RKO (cell line): ENCODE results near the gene DNAAF5.
"Not testable (repeated sequence)": the region's sequence is repeated elsewhere in the genome, so short reads cannot be mapped to it uniquely, and the experiment has no call there.

Source experiments
- DNase-seq: peaks from one replicate; pipeline ENCODE4 v3.0.0-alpha.2; 2016; ENCODE audit warnings: low spot score

DNAAF5 gene

DNA sequence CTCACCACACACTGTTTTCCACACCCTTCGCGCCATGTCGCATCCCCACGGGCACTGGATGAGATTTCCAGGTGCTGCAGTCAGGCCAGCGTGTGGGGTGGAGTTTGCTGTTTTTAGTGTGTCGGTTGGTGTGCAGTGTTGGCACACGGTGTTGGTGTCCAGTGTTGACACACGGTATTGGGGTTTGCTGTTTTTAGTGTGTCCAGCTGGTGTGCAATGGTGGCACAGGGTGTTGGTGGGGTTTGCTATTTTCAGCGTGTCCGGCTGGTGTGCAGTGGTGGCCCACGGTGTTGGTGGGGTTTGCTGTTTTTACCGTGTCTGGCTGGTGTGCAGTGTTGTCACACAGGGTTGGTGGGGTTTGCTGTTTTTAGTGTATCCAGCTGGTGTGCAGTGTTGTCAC, 20.7 kb downstream of the DNAAF5 start:
- no peak for DNase-seq

DNA sequence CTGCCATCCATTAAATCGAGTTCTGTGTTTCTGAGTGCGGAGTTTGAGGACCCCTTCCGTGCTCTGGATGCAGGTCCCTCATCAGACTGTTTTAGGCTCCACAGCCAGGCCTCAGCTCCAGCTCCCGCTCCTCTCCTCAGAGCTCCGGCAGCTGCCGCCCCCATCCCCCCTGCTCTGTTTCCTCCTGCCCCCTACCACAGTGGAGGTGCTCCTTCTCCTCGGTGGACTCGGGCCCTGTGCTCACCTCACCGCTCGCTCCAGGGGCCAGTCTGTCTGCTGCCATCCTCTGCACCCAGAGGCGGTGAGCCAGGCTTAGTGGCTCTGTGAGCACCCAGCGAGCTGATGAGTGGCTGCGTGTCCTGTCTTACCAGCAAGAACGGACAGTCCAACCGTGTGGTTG, 21.9 kb downstream of the DNAAF5 start:
- no peak for DNase-seq

DNA sequence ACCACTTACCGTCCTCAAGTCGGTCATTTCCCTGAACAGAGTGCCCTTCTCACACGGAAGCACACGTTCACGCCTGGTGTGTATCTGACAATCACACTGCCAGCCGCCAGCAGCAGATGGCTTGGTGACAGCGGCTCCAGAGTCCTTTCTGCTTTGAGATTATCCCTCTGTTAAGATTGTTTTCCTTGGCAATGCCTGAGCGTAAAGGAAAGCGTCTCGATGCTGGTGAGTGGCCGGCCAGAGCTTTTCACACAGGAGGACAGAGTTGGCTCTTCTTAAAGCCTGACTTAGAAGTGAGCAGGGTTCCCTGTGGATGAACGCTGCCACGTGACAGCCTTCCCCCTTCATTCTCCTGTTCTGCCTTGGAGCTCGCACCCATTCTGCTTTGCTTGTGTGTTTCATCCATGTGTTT, 22.6 kb downstream of the DNAAF5 start:
- DNase-seq: no peak

DNA sequence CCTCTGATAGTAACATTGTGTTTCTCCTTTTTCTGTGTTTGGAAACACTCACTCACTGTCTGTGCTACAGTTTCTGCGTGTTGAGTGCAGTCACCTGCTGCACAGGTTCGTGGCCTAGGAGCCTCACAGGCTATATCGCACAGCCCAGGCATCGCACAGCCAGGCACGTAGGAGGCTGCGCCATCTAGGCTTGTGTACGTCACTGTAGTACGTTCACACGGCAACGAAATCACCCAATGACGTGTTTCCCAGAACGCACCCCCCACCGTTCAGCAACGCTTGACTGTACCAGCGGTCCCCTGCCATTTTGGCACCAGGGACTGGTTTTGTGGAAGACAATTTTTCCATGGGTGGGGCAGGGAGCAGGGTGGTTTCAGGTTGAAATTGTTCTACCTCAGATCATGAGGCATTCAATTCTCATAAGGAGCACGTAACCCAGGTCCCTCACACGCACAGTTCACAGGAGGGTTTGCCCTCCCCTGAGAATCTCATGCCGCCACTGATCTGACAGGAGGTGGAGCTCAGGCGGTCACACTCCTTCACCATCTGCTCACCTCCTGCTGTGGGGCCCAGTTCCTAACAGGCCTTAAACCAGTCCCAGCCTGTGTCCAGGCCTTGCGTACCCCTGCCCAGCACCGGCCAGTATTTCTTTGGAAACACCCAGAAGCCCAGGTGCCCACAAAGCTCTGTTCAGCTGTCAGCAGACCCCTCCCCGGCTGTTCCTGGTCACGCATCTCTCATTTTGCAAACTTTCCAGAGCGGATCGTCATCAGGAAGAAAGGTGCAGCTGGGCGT, 23.8 kb downstream of the DNAAF5 start:
- DNase-seq: no peak

DNA sequence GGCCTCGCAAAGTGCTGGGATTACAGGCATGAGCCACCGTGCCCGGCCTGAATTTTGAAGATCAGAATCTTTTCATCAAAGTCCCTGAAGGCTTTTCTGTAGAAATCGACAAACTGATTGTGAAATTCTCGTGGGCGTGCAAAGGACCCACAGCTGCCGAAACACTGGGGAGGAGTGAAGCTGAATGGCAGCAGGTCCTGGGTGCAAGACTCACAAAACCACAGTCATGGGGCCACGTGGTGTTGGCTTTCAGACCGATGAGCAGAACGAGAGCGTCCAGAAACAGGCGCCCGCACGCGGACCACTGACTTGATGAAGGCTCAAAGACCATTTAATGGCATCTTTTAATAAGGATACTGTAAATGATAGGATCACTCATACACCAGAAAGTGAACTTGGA, 25.3 kb downstream of the DNAAF5 start:
- no peak for DNase-seq

DNA sequence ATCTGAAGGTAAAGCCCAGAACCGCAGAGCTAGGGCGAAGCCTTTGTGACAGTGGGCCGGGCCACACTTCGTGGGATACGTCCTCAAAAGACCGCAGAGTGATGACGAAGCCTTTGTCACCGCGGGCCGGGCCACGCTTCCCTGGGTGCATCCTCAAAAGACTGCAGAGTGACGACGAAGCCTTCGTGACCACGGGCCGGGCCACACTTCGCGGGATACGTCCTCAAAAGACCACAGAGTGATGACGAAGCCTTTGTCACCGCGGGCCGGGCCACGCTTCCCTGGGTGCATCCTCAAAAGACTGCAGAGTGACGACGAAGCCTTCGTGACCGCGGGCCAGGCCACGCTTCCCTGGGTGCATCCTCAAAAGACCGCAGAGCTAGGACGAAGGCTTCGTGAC, 25.8 kb downstream of the DNAAF5 start:
- not testable (repeated sequence) for DNase-seq

DNA sequence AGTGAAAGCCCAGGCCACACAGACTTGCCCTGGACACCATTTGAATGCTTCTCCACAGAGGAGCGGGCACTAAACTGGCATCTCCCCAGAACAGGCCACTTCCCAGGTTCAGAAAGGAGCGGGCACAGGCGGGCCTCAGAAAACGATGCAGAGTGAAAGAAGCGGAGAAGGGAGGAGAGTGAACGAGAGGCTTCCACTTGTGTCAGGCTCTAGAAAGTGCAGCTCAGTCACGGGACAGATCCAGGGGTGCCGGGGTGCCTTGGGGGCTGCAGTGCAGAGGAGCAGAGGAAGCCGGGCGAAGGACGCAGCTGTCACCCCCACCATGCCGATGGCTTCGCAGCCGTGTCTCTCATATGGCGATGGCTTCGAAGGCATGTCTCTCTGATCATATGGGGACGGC, 26.7 kb downstream of the DNAAF5 start:
- no peak for DNase-seq

DNA sequence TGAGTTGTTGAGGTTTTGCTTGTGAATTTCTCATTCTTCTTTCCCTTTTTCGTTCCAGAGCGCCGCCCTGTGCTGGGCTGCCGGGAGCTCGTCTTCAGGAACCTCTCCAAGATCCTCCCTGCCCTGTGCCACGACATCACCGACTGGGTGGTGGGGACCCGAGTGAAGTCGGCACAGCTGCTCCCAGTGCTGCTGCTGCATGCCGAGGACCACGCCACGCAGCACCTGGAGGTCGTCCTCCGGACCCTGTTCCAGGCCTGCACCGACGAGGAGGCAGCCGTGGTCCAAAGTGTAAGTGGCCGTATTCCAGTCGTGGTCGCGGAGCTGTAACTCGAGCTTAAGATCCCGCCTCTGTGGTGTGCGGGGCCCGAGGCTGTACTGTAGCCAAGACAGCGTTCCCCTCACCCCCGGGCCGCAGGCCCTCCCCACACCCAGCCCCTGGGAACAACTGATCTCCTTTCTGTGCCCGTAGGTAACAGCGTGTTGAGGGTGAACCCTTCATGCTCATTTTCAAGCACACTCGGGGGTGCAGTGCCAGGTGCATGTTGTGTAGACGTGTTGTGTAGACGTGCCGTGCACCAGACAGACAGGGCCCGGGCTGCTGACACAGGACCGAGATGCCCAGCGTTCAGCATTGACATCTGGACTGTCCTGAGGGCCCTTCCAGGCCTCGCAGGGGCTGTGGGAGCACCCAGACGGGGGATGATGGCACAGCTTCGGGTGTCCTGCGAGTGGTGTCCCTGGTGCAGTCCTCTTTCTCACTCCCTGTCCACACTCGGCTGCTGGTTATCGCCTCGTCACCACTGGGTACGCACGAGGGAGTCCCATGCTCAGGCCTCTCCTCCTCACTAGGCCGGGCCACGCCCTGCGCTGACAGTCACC, 28.3 kb downstream of the DNAAF5 start:
- DNase-seq: no peak

DNA sequence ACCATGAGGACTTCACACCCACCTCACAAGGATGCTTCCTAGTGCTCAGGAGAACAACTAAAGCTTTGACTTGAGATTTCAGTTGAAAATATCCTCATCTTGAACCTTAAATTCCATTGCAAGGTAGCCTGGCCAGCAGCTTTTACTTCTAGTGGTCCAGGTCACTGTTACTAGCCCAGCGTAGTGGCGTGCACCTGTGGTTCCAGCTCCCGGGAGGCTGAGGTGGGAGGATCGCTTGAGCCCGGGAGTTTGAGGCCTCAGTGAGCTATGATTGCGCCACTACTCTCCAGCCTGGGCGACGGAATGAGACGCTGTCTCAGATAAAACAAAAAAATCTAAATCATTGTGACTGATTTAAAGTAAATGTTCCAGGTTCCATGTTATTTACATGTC, 28.9 kb downstream of the DNAAF5 start:
- DNase-seq: no peak

DNA sequence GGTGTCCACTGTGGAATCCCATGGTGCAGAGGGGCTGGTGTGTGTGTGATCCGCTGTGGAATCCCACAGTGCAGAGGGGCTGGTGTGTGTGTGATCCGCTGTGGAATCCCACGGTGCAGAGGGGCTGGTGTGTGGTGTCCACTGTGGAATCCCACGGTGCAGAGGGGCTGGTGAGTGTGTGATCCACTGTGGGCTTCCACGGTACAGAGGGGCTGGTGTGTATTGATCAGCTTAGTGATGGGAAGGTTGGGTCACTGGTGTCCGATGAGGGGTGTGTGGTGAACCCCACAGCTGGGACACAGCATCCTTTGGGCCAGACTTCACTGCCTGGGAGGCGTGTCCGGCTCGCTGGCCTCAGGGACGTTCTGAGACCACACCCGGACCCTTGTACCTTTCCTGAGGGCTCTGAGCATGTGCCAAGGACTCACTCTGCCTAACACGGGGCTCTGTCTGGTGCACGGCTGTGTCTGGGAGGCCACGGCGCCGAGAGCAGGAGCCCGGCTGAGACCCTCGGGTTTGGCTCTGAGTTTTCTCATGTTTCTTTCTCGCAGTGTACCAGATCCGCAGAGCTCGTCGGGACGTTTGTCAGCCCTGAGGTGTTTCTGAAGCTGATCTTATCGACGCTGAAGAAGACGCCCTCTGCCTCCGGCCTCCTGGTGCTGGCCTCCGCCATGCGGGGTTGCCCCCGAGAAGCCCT, 29.9 kb downstream of the DNAAF5 start:
- DNase-seq: no peak

DNA sequence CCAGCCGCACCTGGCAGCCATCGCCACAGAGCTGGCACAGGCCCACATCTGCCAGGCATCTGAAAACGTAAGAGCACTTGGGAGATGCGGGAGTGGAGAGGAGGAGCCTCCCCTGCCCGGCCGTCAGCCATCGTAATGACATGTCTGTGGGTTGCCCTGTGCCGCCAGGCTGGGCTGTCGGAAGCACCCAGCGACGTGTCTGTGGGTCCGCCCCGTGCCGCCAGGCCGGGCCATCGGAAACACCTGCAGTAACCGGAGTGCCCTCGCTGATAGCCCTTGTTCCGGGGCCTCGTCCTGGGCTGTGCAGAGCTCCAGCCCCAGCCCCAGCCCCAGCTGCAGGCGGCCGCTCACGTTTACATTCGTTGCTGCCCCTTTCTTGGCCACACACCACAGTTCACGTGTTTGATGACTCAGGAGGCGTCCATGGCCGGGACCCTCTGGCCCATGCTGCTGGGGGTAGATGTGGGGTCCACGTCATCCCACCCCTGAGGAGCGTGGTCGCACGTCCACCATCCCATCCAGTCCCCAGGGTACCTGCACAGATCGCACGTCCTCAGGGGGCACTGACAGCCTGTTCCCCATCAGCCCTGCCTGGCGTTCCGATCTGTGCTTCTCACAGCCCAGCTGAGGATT, 30.5 kb downstream of the DNAAF5 start:
- no peak for DNase-seq

DNA sequence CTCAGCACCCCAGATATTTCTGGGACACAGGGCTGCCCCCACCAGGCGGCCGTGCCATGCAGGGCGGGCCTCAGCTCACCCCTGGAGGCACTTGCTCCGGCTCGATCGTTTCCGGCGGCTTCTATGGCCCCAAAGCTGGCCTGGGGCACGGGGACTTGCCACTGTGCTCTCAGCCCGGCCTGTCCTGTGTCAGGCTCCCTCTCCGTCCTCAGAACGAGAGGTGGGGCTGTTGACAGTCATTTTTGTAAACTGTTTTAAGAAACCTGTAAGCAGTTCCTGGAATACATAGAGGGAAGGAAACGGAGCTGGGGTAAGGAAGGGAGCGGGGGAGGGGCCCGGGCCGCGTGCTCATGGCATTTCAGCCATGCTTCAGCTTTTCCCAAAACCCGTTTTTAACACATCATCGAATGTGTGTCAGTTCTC, 31.3 kb downstream of the DNAAF5 start:
- DNase-seq: no peak

DNA sequence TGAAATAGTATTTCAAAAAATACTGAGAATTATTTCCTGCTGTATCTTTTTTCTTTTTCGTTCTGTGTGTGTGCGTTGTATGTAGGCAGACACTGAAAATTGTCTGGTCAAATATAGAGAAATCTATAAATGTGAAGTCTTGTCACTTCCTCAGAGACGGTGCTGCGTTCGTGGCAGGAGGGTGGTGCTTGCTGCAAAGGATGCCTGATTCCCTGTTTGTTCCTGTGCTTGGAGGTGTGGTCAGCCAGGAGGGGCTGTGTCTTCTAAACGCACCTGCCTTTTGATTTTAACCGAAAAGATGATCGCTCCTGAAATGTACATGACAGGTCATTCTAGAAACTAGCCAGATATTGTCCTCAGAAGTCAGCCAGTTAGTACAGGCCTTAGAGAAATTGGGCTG, 33.1 kb downstream of the DNAAF5 start:
- no peak for DNase-seq

DNA sequence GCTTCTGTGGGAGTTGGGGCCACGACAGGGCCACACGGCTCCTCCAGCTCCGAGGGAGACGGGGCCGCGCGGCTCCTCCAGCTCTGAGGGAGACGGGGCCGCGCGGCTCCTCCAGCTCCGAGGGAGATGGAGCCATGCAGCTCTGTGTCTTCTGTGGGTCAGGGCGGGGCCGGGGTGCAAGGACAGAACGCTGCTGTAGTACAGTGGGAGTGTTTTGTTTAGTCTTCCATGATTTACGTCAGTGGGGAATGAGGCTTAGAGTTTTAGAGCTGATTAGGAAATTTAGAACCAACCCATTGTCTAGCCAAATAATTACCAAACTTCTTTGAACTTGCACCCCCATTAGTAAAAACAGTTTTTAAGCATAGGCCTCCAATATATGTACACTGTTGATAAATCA, 33.5 kb downstream of the DNAAF5 start:
- no peak for DNase-seq

DNA sequence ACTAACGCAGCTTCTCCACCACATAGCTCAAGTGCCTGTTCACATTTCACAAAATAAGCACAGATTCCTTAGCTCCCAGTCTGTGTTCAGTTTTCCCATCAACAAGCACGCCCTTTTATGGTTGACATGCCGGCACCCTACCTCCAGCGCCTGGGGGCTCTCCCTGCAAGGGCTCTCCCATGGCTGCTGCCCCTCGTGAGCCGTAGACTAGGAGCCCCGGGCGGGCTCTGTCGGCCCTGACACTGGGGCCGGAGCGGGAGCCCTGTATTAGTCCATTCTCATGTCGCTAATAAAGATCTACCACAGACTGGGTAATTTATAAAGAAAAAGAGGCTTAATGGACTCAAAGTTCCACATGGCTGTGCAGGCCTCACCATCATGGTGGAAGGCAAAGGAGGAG, 34.6 kb downstream of the DNAAF5 start:
- no peak for DNase-seq

DNA sequence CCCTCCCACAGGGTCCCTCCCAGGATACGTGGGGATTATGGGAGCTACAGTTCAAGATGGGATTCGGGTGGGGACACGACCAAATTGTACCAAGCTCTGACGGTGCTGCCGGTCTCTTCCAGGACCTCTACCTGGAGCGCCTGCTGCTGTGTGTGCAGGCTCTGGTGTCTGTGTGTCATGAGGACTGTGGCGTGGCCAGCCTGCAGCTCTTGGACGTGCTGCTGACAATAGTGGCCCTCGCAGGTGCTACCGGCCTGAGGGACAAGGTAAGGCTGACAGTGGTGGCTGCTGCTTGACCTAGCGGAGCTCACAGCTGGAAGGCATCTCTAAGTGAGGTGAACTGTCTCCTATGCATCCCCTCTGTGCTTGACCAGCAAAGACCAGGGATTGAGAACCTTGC, 35.1 kb downstream of the DNAAF5 start:
- no peak for DNase-seq

DNA sequence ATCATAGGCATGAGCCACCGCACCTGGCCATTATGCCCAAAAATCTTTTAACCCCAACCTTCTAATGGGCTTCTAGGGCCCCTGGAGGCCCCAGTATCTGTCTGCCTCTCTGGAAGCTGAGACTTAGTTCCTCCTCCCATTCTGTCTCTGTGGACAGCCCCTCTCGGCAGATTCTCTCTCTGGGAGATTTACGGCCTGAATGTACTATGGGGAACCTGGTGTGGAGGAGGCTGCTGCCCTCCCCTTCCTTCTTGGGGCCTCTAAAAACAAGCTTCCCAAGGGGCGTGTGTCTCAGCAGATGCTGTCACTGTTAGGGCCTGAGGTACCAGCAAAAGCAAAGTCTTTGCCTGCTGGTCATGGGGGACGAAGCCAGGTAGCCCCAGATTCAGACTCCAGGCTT, 36.4 kb downstream of the DNAAF5 start:
- DNase-seq: no peak

DNA sequence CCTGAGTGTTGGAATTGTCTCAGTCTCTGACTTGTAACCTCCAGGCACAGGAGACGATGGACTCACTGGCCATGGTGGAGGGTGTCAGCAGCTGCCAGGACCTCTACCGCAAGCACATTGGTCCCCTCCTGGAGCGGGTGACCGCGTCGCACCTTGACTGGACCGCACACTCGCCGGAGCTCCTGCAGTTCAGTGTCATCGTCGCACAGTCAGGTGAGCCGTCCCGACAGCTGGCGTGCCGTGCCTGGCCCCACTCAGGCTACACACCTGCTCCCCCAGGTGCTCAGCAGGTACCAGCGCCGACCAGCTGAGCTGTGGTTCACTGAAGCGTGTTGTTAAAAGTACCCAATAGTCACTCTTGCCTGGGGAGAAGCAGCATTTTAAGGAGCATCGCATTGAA, 37.3 kb downstream of the DNAAF5 start:
- no peak for DNase-seq

DNA sequence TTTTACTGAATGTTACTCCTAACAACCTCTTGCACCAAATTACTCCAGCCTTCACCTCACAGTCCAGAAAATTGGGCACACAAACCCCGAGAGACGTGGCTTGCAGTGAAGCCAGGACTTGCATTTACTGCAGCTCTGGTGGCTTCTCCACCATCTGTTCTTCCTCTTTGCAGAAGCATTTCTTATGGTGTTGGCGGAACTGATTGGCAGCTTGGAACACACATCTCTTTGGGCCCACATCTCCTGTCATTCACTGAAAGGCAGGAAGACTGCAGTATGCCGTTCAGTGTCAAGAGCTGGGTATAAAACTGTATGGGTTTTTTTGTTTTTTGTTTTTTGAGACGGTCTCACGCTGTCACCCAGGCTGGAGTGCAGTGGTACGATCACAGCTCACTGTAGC, 38.9 kb downstream of the DNAAF5 start:
- DNase-seq: no peak

DNA sequence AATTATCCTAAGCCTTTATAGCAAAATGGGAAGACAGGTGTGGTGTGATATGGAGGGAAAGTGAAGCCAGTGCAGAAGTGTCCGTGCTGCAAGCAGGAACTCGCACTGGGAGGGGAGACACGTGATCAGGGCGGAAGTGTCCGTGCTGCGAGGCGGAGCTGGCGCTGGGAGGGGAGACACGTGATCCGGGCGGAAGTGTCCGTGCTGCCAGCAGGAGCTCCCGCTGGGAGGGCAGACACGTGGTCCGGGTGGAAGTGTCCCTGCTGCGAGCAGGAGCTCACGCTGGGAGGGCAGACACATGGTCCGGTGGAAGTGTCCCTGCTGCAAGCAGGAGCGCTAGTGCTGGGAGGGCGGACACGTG, 41.1 kb downstream of the DNAAF5 start:
- no peak for DNase-seq

DNA sequence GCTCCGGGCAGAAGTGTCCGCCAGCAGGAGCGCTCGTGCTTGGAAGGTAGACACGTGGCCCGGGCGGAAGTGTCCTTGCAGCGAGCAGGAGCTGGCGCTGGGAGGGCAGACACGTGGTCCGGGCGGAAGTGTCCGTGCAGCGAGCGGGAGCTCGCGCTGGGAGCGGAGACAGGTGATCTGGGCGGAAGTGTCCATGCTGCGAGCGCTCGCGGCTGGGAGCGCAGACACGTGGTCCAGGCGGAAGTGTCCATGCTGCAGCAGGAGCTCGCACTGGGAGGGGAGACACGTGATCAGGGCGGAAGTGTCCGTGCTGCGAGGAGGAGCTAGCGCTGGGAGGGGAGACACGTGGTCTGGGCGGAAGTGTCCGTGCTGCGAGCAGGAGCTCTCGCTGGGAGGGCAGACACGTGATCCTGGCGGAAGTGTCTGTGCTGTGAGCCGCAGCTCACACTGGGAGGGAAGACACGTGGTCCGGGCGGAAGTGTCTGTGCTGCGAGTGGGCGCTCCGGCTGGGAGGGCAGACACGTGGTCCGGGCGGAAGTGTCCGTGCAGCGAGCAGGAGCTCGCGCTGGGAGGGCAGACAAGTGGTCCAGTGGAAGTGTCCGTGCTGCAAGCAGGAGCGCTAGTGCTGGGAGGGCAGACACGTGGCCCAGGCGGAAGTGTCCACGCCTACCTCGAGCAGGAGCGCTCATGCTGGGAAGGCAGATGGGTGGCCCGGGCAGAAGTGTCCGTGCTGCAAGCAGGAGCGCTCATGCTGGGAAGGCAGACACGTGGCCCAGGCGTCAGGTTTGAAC, 41.6 kb downstream of the DNAAF5 start:
- no peak for DNase-seq
